ENCODE results near the gene ZSWIM2.
"Not testable (repeated sequence)": the region's sequence is repeated elsewhere in the genome, so short reads cannot be mapped to it uniquely, and the experiment has no call there.

DNA sequence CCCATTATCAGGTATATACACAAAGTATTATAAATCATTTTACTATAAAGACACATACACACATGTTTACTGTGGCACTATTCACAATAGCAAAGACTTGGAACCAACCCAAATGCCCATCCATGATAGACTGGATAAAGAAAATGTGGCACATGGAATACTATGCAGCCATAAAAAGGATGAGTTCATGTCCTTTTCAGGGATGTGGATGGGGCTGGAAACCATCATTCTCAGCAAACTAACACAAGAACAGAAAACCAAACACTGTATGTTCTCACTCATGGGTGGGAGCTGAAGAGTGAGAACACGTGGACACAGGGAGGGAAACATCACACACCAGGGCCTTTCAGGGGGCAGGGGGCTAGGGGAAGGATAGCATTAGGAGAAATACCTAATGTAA, 50.4 kb downstream of the ZSWIM2 start:
- not testable (repeated sequence) for TF ChIP-seq POLR2AphosphoS5, POLR2A, EP300 (IDR thresholded peaks at IDR 0.05)
- TF ChIP-seq, protein P1, sequence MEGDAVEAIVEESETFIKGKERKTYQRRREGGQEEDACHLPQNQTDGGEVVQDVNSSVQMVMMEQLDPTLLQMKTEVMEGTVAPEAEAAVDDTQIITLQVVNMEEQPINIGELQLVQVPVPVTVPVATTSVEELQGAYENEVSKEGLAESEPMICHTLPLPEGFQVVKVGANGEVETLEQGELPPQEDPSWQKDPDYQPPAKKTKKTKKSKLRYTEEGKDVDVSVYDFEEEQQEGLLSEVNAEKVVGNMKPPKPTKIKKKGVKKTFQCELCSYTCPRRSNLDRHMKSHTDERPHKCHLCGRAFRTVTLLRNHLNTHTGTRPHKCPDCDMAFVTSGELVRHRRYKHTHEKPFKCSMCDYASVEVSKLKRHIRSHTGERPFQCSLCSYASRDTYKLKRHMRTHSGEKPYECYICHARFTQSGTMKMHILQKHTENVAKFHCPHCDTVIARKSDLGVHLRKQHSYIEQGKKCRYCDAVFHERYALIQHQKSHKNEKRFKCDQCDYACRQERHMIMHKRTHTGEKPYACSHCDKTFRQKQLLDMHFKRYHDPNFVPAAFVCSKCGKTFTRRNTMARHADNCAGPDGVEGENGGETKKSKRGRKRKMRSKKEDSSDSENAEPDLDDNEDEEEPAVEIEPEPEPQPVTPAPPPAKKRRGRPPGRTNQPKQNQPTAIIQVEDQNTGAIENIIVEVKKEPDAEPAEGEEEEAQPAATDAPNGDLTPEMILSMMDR (IDR thresholded peaks at IDR 0.05): not testable (repeated sequence)

All from suprapubic skin (tissue), 4 donors.